GM12878 (cell line): ENCODE data around the gene ARHGAP21.

Experiments used
- CEBPB ChIP-seq, 2 experiments: fragments of 150-350 bp in 1 of 2; IDR thresholded peaks; 2 replicates each; pipeline ENCODE4 v1.6.1; 2012 to 2014; ENCODE audit warnings: low read depth in 2 of 2, low read length in 2 of 2, borderline replicate concordance in 1 of 2, inconsistent platforms in 1 of 2
- POLR2AphosphoS5 ChIP-seq: IDR thresholded peaks from 2 replicates; pipeline ENCODE4 v1.6.1; 2011; ENCODE audit warnings: mild to moderate bottlenecking, low read length, inconsistent platforms
- RBBP5 ChIP-seq: fragments of 200-600 bp; sonication (generic); conservative IDR thresholded peaks from 2 replicates; pipeline ENCODE4 v1.6.1; 2016
- ZSCAN29 ChIP-seq: fragments of 450-650 bp; IDR thresholded peaks from 2 replicates; pipeline ENCODE4 v1.6.1; 2017; ENCODE audit warnings: mild to moderate bottlenecking, moderate library complexity
- TF ChIP-seq, protein P1 (sequence below), 3 experiments: IDR thresholded peaks in 2 of 3; conservative IDR thresholded peaks in 1 of 3; 2 replicates each; pipeline ENCODE4 v1.5.1; 2011; ENCODE audit warnings: low read depth in 3 of 3, low read length in 3 of 3, mild to moderate bottlenecking in 3 of 3, control low read depth in 2 of 3, moderate library complexity in 2 of 3, inconsistent platforms in 1 of 3, mixed read lengths in 1 of 3; ENCODE audit not compliant: control insufficient read depth in 2 of 3, insufficient read depth in 1 of 3; ENCODE audit errors: extremely low read depth in 1 of 3
- TF ChIP-seq, protein P2 (sequence below): IDR thresholded peaks from 2 replicates; pipeline ENCODE4 v1.6.1; 2011; ENCODE audit warnings: low read depth, low read length, improper control_type of control experiment, borderline replicate concordance
- TF ChIP-seq, protein P3 (sequence below): fragments of 450-650 bp; IDR thresholded peaks from 2 replicates; pipeline ENCODE4 v1.6.1; 2017; ENCODE audit warnings: mild to moderate bottlenecking

DNA sequence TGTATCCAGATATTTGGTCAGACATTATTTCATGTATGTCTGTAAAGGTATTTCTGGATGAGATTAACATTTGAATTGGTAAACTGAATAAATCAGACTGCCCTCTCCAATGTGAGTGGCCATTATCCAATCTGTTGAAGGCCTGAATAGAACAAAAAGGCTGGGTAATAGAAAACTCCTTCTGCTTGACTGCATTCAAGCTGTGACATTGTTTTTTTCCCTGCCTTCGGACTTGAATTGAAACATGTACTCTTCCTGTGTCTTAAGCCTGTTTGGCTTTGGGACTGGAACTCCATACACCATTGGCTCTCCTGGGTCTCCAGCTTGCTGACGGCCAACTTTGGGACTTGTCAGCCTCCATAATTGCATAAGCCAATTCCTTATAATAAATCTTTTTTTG is 36.0 kb upstream of the ARHGAP21 start:
- TF ChIP-seq, protein P1, sequence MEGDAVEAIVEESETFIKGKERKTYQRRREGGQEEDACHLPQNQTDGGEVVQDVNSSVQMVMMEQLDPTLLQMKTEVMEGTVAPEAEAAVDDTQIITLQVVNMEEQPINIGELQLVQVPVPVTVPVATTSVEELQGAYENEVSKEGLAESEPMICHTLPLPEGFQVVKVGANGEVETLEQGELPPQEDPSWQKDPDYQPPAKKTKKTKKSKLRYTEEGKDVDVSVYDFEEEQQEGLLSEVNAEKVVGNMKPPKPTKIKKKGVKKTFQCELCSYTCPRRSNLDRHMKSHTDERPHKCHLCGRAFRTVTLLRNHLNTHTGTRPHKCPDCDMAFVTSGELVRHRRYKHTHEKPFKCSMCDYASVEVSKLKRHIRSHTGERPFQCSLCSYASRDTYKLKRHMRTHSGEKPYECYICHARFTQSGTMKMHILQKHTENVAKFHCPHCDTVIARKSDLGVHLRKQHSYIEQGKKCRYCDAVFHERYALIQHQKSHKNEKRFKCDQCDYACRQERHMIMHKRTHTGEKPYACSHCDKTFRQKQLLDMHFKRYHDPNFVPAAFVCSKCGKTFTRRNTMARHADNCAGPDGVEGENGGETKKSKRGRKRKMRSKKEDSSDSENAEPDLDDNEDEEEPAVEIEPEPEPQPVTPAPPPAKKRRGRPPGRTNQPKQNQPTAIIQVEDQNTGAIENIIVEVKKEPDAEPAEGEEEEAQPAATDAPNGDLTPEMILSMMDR (IDR thresholded peaks at IDR 0.05 in 2 of 3, conservative IDR thresholded peaks at IDR 0.05 in 1 of 3; ENCODE audit: control insufficient read depth in 2 of 3, extremely low read depth in 1 of 3, insufficient read depth in 1 of 3, low read depth in 3 of 3, low read length in 3 of 3): no peak
- no peak for TF ChIP-seq ZSCAN29
- TF ChIP-seq, protein P2, sequence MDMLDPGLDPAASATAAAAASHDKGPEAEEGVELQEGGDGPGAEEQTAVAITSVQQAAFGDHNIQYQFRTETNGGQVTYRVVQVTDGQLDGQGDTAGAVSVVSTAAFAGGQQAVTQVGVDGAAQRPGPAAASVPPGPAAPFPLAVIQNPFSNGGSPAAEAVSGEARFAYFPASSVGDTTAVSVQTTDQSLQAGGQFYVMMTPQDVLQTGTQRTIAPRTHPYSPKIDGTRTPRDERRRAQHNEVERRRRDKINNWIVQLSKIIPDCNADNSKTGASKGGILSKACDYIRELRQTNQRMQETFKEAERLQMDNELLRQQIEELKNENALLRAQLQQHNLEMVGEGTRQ: no peak
- no peak for TF ChIP-seq CEBPB (IDR thresholded peaks at IDR 0.05; ENCODE audit: borderline replicate concordance in 1 of 2, low read depth in 2 of 2, low read length in 2 of 2)
- no peak for TF ChIP-seq POLR2AphosphoS5
- TF ChIP-seq RBBP5: no peak
- TF ChIP-seq, protein P3, sequence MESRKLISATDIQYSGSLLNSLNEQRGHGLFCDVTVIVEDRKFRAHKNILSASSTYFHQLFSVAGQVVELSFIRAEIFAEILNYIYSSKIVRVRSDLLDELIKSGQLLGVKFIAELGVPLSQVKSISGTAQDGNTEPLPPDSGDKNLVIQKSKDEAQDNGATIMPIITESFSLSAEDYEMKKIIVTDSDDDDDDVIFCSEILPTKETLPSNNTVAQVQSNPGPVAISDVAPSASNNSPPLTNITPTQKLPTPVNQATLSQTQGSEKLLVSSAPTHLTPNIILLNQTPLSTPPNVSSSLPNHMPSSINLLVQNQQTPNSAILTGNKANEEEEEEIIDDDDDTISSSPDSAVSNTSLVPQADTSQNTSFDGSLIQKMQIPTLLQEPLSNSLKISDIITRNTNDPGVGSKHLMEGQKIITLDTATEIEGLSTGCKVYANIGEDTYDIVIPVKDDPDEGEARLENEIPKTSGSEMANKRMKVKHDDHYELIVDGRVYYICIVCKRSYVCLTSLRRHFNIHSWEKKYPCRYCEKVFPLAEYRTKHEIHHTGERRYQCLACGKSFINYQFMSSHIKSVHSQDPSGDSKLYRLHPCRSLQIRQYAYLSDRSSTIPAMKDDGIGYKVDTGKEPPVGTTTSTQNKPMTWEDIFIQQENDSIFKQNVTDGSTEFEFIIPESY: no peak
